Spleen (tissue), 7 donors: Measurements from ENCODE around the gene ABHD17B.

Experiments used
- CTCF ChIP-seq, 11 experiments: fragments of 200-600 bp in 7 of 11; fragments of 450-650 bp in 4 of 11; sonication (generic) in 4 of 11; IDR thresholded peaks in 8 of 11; conservative IDR thresholded peaks in 3 of 11; 1 replicate in 7 of 11; 2 replicates in 4 of 11; pipeline versions ENCODE4 v1.4.0 to v1.8.0; 2016 to 2021; ENCODE audit warnings: antibody characterized with exemption in 11 of 11, inconsistent platforms in 4 of 11, mild to moderate bottlenecking in 1 of 11
- POLR2A ChIP-seq, 3 donors: fragments of 450-650 bp; IDR thresholded peaks; one replicate each; pipeline ENCODE4 v1.5.1; 2017; ENCODE audit warnings: antibody characterized with exemption in 3 of 3, mild to moderate bottlenecking in 1 of 3
- POLR2AphosphoS5 ChIP-seq, 3 donors: sonication (generic); formaldehyde crosslinking; IDR thresholded peaks; one replicate each; pipeline ENCODE4 v1.5.1; 2017; ENCODE audit warnings: antibody characterized with exemption in 3 of 3
- donor health status: DM: no; HTN: no; CAD: no; lungs with moderate emphysema.
- donor health status: DM: no; HTN: no; CAD: no.
- donor health status: DM: no; HTN: no; CAD: no.

DNA sequence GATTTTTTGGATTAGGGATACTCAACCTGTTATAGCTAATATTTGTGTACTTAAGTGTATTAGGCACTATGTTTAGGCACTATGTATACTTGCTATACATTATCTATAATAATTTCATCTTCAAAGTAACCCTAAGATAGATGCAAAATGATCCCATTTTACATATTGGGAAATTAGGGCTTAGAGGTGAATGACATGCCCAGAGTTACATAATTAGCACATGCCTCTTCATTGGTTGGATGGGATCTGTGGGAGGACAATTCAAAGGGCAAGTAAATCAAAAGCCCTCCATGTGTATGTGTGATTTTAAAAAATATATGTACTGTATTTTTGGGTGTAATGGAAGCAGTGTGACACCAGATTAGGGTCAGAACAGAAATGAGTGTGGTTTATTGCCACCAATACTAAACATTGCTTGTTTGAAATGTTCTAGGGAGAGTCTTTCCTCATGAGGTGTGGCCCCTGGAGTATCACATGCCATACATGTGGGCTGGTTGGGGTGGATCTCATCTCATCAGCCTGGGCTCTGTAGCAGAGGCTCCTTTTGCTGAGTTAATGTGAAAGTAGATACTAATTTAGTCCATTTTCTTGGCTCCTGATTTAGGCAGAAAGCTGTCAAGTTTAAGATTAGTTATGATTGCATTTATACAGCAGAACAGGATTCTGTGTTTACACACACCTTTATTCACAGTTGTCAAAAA is 6.0 kb upstream of the ABHD17B start:
- TF ChIP-seq POLR2A (IDR thresholded peaks at IDR 0.05) (no peak), CTCF (IDR thresholded peaks at IDR 0.05 in 8 of 11, conservative IDR thresholded peaks at IDR 0.05 in 3 of 11) (no peak), POLR2AphosphoS5 (IDR thresholded peaks at IDR 0.05) (no peak)
